Effector memory CD4-positive, alpha-beta T cell (primary cell): ENCODE data around the gene ITGA1.

Experiments used
- DNase-seq, 3 donors: peaks; one replicate each; pipeline ENCODE4 v3.0.0-alpha.2; 2020
- H3K27ac ChIP-seq: 2 replicates; pipeline ENCODE4 v1.7.0; 2013; ENCODE audit warnings: mild to moderate bottlenecking, low read length, moderate library complexity; ENCODE audit not compliant: insufficient read depth, poor library complexity, severe bottlenecking
- H3K27me3 ChIP-seq: replicated peaks from 2 replicates; pipeline ENCODE4 v1.7.0; 2013; ENCODE audit warnings: mild to moderate bottlenecking, low read length; ENCODE audit not compliant: insufficient read depth, control insufficient read depth, poor library complexity, severe bottlenecking
- H3K36me3 ChIP-seq: 2 replicates; pipeline ENCODE4 v1.7.0; 2013; ENCODE audit warnings: mild to moderate bottlenecking, low read length, moderate library complexity; ENCODE audit not compliant: control insufficient read depth, insufficient read depth
- H3K4me1 ChIP-seq: 2 replicates; pipeline ENCODE4 v1.7.0; 2013; ENCODE audit warnings: low read length, mild to moderate bottlenecking; ENCODE audit not compliant: control insufficient read depth, insufficient read depth, poor library complexity, severe bottlenecking
- H3K4me3 ChIP-seq: 2 replicates; pipeline ENCODE4 v1.7.0; 2013; ENCODE audit warnings: low read length, low read depth, mild to moderate bottlenecking; ENCODE audit not compliant: insufficient read depth, poor library complexity, severe bottlenecking
- H3K9me3 ChIP-seq: 2 replicates; pipeline ENCODE4 v1.7.0; 2013; ENCODE audit warnings: mild to moderate bottlenecking, low read length, moderate library complexity; ENCODE audit not compliant: control insufficient read depth

Gene ITGA1

GRCh38 chr5:52786391-52786790 is 1.3 kb upstream of the ITGA1 start:
- H3K4me3 ChIP-seq: no peak overlapping the region
- H3K27ac ChIP-seq: no peak overlapping the region
- H3K9me3 ChIP-seq: no peaks in the 10 kb centered on the region
- H3K27me3 ChIP-seq: no peaks in the 10 kb centered on the region
- no peak for DNase-seq
- H3K36me3 ChIP-seq: no peaks in the 10 kb centered on the region
- peaks cover 12% of the 10 kb centered on the region for H3K4me1 ChIP-seq

GRCh38 chr5:52786949-52787599 is 642 bp upstream of the ITGA1 start:
- no peaks in the 10 kb centered on the region for H3K9me3 ChIP-seq
- peak overlapping the region; percentile 78 for H3K4me3 ChIP-seq
- peaks cover 12% of the 10 kb centered on the region for H3K4me1 ChIP-seq
- DNase-seq: peak in 1 of 3 donors; percentile 21
- no peaks in the 10 kb centered on the region for H3K36me3 ChIP-seq
- H3K27me3 ChIP-seq: no peaks in the 10 kb centered on the region
- H3K27ac ChIP-seq: peak overlapping the region; percentile 12

- peak overlapping the region; percentile 57 for H3K27ac ChIP-seq
- H3K9me3 ChIP-seq: no peaks in the 10 kb centered on the region
- no peak for DNase-seq
- peak overlapping the region; percentile 78 for H3K4me3 ChIP-seq
- H3K27me3 ChIP-seq: no peaks in the 10 kb centered on the region
- no peaks in the 10 kb centered on the region for H3K36me3 ChIP-seq
- H3K4me1 ChIP-seq: peaks cover 12% of the 10 kb centered on the region
Observed at GRCh38 chr5:52788505-52788821, 747 bp downstream of the ITGA1 start.

GRCh38 chr5:52789378-52789777 is 1.7 kb downstream of the ITGA1 start:
- Histone ChIP-seq H3K4me1 (peaks cover 12% of the 10 kb centered on the region), H3K36me3 (no peaks in the 10 kb centered on the region), H3K4me3 (no peak overlapping the region), H3K27ac (no peak overlapping the region), H3K9me3 (no peaks in the 10 kb centered on the region), H3K27me3 (no peaks in the 10 kb centered on the region)
- no peak for DNase-seq

GRCh38 chr5:52789851-52790250 is 2.1 kb downstream of the ITGA1 start:
- no peaks in the 10 kb centered on the region for H3K27me3 ChIP-seq
- no peak overlapping the region for H3K27ac ChIP-seq
- no peaks in the 10 kb centered on the region for H3K9me3 ChIP-seq
- H3K4me3 ChIP-seq: no peak overlapping the region
- no peaks in the 10 kb centered on the region for H3K36me3 ChIP-seq
- peaks cover 12% of the 10 kb centered on the region for H3K4me1 ChIP-seq
- DNase-seq: no peak

GRCh38 chr5:52791366-52791765 is 3.6 kb downstream of the ITGA1 start:
- H3K36me3 ChIP-seq: no peaks in the 10 kb centered on the region
- H3K4me1 ChIP-seq: peaks cover 12% of the 10 kb centered on the region
- H3K4me3 ChIP-seq: no peak overlapping the region
- H3K27me3 ChIP-seq: no peaks in the 10 kb centered on the region
- no peak for DNase-seq
- no peaks in the 10 kb centered on the region for H3K9me3 ChIP-seq
- no peak overlapping the region for H3K27ac ChIP-seq

GRCh38 chr5:52794519-52794918 is 6.8 kb downstream of the ITGA1 start:
- Histone ChIP-seq H3K9me3 (no peaks in the 10 kb centered on the region), H3K36me3 (no peaks in the 10 kb centered on the region), H3K4me1 (peaks cover 3% of the 10 kb centered on the region), H3K27me3 (no peaks in the 10 kb centered on the region), H3K27ac (no peak overlapping the region), H3K4me3 (no peak overlapping the region)
- DNase-seq: no peak

GRCh38 chr5:52796031-52796430 is 8.3 kb downstream of the ITGA1 start:
- H3K9me3 ChIP-seq: no peaks in the 10 kb centered on the region
- H3K27ac ChIP-seq: no peak overlapping the region
- no peak overlapping the region for H3K4me3 ChIP-seq
- no peak for DNase-seq
- peaks cover 9% of the 10 kb centered on the region for H3K4me1 ChIP-seq
- H3K27me3 ChIP-seq: no peaks in the 10 kb centered on the region
- H3K36me3 ChIP-seq: no peaks in the 10 kb centered on the region

- H3K27ac ChIP-seq: no peak overlapping the region
- peaks cover 15% of the 10 kb centered on the region for H3K4me1 ChIP-seq
- DNase-seq: no peak
- no peaks in the 10 kb centered on the region for H3K36me3 ChIP-seq
- H3K9me3 ChIP-seq: no peaks in the 10 kb centered on the region
- H3K4me3 ChIP-seq: no peak overlapping the region
- no peaks in the 10 kb centered on the region for H3K27me3 ChIP-seq
Observed at GRCh38 chr5:52796516-52797103, 8.9 kb downstream of the ITGA1 start.

- Histone ChIP-seq H3K27ac (peak overlapping the region; percentile 76), H3K4me1 (peaks cover 20% of the 10 kb centered on the region)
- DNase-seq: no peak
Observed at GRCh38 chr5:52798938-52799337, 11.2 kb downstream of the ITGA1 start.

More at GRCh38 chr5:52798938-52799337, 11.2 kb downstream of the ITGA1 start:
- Histone ChIP-seq H3K4me3 (peak overlapping the region; percentile 88), H3K27me3 (no peaks in the 10 kb centered on the region), H3K9me3 (no peaks in the 10 kb centered on the region), H3K36me3 (no peaks in the 10 kb centered on the region)
